ENCODE measurements around the gene EDNRB.
"Not testable (repeated sequence)": the region's sequence is repeated elsewhere in the genome, so short reads cannot be mapped to it uniquely, and the experiment has no call there.

Gene EDNRB
- 0 reads per million in 3 experiments for total RNA-seq

- no peak for DNase-seq
Observed at GRCh38 chr13:77918391-77919245, at the start of gene EDNRB. EDNRB (minus strand) TSS chr13:77918831; CDS start chr13:77918573, 258 bp downstream.

- DNase-seq: no peak
Observed at GRCh38 chr13:77966671-77967070, 48.0 kb upstream of the EDNRB start.

GRCh38 chr13:77952737-77953136 is 34.1 kb upstream of the EDNRB start:
- DNase-seq: no peak

DNA sequence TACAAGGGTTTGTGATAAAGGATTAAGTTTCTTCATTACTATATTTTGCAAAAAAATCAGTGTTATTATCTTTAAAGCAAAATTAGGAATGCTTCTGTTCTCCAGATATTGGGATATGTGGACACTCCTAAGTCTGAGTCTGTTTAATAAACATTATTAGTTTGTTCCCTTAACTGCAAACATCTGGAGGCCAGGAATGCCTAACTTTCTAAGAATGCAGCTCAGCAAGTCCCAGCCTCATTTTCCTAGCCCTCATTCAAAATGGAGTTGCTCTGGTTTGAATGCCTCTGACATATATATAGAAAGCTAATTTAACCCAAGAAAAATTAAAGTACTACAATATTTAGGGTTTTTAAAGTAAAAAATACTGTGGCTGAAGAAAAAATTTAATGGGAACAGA is 33.6 kb upstream of the EDNRB start:
- no peak for DNase-seq

DNA sequence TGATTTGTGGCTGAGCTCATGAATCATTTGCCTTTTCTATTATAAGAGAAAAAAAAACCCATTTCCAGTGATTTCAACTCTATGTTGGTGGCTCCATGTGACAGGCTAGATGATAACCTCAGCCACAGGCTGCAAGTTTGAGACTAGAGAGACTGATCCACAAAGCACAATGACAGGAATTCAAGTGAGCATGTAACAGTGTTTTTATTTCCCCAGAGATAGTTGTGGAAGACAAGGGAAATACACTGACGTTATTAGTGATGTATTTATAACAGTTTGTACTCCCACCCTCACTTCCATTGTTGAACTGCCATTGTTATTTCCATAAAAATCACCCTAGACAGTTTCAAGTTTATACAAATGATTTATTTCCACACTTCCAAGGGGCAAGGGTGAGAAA is 27.9 kb upstream of the EDNRB start:
- DNase-seq: no peak

DNA sequence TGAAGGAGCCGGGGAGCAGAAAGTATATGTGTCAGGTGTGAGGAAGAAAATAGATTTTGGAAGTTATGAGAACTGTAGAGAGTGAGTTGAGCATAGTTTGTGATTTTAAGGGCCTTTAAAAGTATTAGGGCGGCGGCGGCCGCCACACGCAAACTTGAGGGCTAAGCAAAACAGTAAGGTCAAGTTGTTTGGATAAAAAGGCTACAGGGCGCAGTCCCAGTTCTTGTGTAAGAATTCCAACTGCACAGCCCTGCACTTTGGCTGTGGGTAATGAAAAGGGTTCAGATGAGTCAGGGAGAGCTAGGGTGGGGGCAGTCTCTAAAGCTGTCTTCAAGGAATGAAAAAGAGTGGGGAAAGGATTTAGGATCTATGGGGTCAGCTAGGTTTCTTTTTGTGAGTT is 16.4 kb upstream of the EDNRB start:
- DNase-seq: not testable (repeated sequence)

GRCh38 chr13:77930430-77930829 is 11.8 kb upstream of the EDNRB start:
- no peak for DNase-seq

GRCh38 chr13:77928909-77929308 is 10.3 kb upstream of the EDNRB start:
- DNase-seq: no peak

DNA sequence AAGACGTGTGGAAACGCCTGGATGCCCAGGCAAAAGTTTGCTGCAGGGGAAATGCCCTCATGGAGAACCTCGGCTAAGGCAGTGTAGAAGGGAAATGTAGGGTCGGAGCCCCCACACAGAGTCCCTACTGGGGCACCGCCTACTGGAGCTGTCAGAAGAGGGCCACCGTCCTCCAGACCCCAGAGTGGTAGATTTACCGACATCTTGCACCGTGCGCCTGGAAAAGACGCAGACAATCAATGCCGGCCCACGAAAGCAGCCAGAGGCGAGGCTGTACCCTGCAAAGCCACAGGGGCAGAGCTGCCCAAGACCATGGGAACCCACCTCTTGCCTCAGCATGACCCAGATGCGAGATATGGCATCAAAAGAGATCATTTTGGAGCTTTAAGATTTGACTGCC is 7.0 kb upstream of the EDNRB start:
- DNase-seq: no peak

GRCh38 chr13:77919921-77920294 is 1.3 kb upstream of the EDNRB start:
- no peak for DNase-seq

DNA sequence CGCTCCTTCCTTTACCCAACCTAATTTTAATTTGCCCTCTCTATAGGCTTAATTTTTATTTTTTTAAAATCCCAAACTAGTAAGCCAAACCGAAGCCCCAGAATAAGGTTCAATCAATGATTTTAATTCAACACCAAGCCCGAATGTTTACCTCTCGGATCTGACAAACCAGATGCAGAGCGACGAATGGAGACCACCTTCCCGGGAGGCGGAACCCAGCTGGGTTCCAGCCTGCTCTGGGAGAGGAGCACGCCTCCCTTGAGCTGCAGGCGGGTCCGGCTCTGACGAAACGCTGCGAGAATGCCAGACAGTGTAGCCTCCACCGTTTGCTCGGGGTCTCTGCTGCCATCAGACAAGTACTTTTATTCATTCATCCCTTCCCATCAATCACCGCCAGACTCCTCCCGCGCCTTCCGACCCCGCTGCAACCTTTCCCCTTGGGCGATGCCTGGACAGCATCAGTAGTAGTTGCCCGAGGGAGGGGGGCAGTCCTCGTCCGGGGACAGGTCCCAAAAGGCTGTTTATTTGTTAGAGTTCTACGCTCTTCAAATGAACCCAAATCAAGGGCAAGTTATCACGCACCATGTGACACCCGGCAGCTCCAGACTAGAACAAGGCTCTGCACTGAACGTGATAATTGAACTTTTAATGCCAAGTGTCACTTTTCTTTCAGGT is 752 bp upstream of the EDNRB start:
- DNase-seq: no peak

- DNase-seq: no peak
Observed at GRCh38 chr13:77916488-77916887, 2.1 kb downstream of the EDNRB start.

DNA sequence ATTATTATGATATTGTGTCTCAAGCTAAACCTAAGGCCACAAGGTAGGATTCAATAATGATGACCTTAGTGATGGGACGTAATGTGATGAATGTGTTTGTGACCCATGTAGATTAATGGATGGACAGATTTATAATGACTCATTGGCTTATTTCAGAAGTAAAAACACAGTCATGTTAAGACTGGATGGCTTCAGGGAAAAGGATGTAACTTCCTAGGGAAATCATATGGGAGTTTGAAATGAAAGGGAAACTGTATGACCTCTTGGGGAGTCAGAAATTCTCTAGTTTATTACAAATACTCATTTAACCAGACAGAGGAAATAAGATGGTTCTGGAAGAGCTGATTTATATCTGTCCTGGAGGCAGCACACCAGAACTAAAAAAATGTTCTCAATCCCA is 2.9 kb downstream of the EDNRB start:
- DNase-seq: no peak

DNA sequence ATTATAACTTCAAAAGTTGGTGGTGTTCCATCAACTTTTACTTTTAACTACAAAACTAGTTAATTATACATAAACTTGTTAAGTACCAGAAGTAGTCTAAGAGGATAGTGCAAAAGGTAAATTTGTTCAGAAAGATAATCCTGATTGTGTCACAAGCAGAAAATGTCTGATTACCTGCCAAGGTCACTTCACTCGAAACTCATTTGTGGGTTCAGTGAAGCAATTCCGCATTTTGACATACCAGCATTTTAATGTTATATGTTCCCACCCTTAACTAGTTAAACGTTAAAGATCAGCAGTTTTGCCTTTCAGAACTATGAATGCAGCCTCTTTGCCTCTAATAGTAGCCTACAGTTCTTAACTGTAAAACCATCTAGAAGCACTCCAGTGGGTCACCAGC is 5.6 kb downstream of the EDNRB start:
- DNase-seq: no peak

- no peak for DNase-seq
Observed at GRCh38 chr13:77911751-77912150, 6.9 kb downstream of the EDNRB start.

GRCh38 chr13:77909827-77910226 is 8.8 kb downstream of the EDNRB start:
- no peak for DNase-seq

- no peak for DNase-seq
Observed at GRCh38 chr13:77908531-77908930, 10.1 kb downstream of the EDNRB start.

DNA sequence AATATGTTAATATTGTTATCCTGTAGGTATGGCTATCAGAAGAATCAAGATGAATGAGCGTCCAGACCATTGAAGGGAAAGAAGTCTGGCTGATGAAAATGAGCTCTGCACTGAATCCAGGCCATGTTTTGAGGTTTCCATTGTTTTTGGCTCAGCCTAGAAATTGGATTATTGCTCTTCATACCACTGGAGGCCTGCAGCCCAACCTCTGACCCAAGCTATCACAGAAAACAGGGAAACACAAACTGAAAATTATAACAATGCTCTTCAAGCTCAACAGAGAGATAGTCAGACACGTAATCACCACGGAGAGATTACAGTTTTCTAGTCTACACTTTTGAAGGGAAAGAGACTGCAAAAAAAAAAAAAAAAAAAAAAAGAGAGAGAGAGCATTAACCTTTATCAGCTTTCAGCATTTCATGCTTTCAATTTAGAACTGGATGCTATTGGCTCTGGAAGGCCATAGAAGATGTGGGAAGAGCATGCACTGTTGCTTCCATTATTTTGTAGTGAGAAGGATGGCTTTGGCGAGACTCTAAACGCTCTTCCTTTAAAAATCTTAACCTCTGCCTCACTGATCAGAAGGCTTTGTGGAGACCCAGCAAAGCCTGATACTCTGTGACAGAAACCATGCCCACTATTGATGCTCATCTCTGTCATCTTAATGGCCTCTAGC is 10.8 kb downstream of the EDNRB start:
- no peak for DNase-seq

DNA sequence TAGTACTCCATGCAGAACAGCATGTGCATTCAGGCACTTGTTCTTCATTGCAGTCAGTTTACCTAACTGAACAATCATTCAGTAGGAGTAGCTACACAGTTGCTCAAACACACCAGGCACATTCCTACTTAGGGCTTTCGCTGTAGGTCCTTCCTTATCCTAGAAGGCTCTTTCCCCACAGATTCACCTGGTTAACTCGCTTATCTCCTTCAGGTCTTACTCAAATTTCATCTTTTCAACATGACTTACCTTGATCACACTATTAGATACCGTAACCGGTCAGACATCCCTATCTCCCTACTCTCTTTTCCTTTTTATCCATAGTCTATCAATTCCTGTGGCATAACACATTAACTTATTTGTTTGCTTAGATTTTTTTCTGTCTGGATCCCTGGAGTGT is 14.6 kb downstream of the EDNRB start:
- DNase-seq: no peak

- no peak for DNase-seq
Observed at GRCh38 chr13:77903435-77903834, 15.2 kb downstream of the EDNRB start.

- DNase-seq: no peak
Observed at GRCh38 chr13:77902319-77902963, 16.2 kb downstream of the EDNRB start.

DNA sequence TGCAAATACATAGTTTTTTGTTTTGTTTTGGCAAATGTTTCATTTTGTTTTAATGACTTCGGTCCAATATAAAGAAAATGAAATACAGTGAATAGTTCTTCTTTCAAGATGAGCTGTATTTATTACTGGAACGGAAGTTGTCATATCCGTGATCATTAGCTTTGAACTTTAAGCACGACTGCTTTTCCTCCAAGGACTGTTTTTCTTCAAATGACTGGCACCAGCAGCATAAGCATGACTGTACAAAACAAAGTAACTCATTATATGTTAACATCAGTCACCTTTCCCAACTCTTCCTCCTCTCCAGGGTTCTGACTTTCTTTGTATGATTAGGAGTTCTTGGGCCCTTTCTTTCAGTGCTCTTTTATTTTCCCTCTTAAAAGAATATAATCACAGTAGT is 20.5 kb downstream of the EDNRB start:
- DNase-seq: no peak

DNA sequence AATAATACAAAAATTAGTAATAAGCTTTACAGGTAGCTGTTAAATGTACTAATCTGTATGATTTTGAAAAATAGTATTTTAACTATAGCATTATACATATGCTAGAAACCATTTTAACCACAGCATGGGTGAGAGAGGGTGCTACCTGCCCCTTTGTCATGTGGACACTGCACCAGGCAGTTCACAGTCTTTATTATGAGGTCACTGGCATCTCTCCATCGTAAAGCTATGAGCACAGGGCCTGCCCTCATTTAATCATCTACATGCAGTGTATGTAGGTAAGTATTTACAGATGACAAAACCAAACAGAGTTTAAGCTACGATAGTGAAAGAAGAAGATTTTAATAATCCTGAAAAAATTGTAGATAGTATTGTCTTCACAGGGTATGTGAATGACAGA is 21.7 kb downstream of the EDNRB start:
- DNase-seq: no peak

Measured in central memory CD4-positive, alpha-beta T cell (primary cell).